Left lung (tissue), 10 donors: Measurements from ENCODE around the gene COL1A2. TPM values are rescaled to one million over a fixed set of nuclear protein-coding genes. Genes with fewer than 3 reads are reported as not detected.

Experiments used
- ATAC-seq: fragments of 200-7000 bp; cut with Tn5 transposase; one replicate; pipeline ENCODE4 v1.9.1; 2020; ENCODE audit warnings: moderate library complexity
- DNase-seq, 4 donors: peaks; one replicate each; pipeline ENCODE4 v3.0.0-alpha.2; 2013 to 2020
- H3K27ac ChIP-seq, 2 donors: fragments of 200-600 bp; sonication (generic) in 1 of 2; one replicate each; pipeline versions ENCODE4 v1.5.0 to v1.8.0; 2020 to 2021
- H3K27me3 ChIP-seq, 2 donors: fragments of 200-600 bp; sonication (generic) in 1 of 2; one replicate each; pipeline versions ENCODE4 v1.5.0 to v1.8.0; 2020 to 2021
- H3K36me3 ChIP-seq, 2 donors: fragments of 200-600 bp; sonication (generic) in 1 of 2; one replicate each; pipeline versions ENCODE4 v1.5.0 to v1.8.0; 2020 to 2021
- H3K4me1 ChIP-seq, 2 donors: fragments of 200-600 bp; one replicate each; pipeline ENCODE4 v1.8.0; 2021
- H3K4me3 ChIP-seq, 2 donors: fragments of 200-600 bp; sonication (generic) in 1 of 2; one replicate each; pipeline versions ENCODE4 v1.5.0 to v1.8.0; 2020 to 2021; ENCODE audit warnings: mild to moderate bottlenecking in 1 of 2
- H3K9me3 ChIP-seq, 2 donors: fragments of 200-600 bp; sonication (generic) in 1 of 2; one replicate each; pipeline versions ENCODE4 v1.5.0 to v1.8.0; 2020 to 2021
- CTCF ChIP-seq, 2 donors: fragments of 200-600 bp; sonication (generic) in 1 of 2; IDR thresholded peaks; one replicate each; pipeline versions ENCODE4 v1.5.0 to v1.8.0; 2021; ENCODE audit warnings: antibody characterized with exemption in 2 of 2
- intact Hi-C, 2 donors: fragments of 100-400 bp; cut with DNase I; formaldehyde crosslinking; loops; one replicate each; pipeline versions ENCODE4 v1.11.2 to v1.14.2; 2022
- polyA plus RNA-seq, 6 donors: library from polyadenylated mRNA; unstranded; fragments of 120-200 nt; gene quantifications; one replicate each; pipeline ENCODE4 v1.2.1, GENCODE V29; 2013; ENCODE audit not compliant: insufficient read length in 6 of 6
- total RNA-seq, 2 donors: library from RNA; stranded (reverse); fragmentation: NEBNext Ultra II Directional; extraction: Animal tissue kit (Norgen Biotek cat#: 25700); gene quantifications; one replicate each; pipeline ENCODE4 v1.2.1, GENCODE V29; 2021
- donor health status: DM: no; HTN: yes; CAD: no.
- donor health status: DM: no; HTN: no; CAD: no.

Gene COL1A2
- total and polyA plus RNA-seq, 8 donors: 859 to 3,050 (median 1,195) TPM

GRCh38 chr7:94432281-94432670 lies 37.6 kb downstream of the COL1A2 start:
- TF ChIP-seq CTCF (IDR thresholded peaks at IDR 0.05): no peak
- intact Hi-C loops: no loop called here
- H3K27me3 ChIP-seq: no peaks in the 10 kb centered on the region
- ATAC-seq (no peak), DNase-seq (no peak)
- H3K4me3 ChIP-seq: no peak overlapping the region
- H3K36me3 ChIP-seq: no peaks in the 10 kb centered on the region
- no peaks in the 10 kb centered on the region for H3K9me3 ChIP-seq
- no peaks in the 10 kb centered on the region for H3K4me1 ChIP-seq
- no peak overlapping the region for H3K27ac ChIP-seq

- ATAC-seq: no peak
- no peak for TF ChIP-seq CTCF (IDR thresholded peaks at IDR 0.05)
- intact Hi-C loops: no loop called here
Observed at GRCh38 chr7:94432817-94433216, 38.1 kb downstream of the COL1A2 start.

GRCh38 chr7:94433224-94433623 lies 38.5 kb downstream of the COL1A2 start:
- no peak for DNase-seq
- intact Hi-C loops: no loop called here

More at GRCh38 chr7:94432817-94433216, 38.1 kb downstream of the COL1A2 start:
- no peak overlapping the region for H3K4me3 ChIP-seq
- H3K9me3 ChIP-seq: no peaks in the 10 kb centered on the region
- no peaks in the 10 kb centered on the region for H3K4me1 ChIP-seq
- no peaks in the 10 kb centered on the region for H3K27me3 ChIP-seq
- H3K27ac ChIP-seq: no peak overlapping the region
- H3K36me3 ChIP-seq: no peaks in the 10 kb centered on the region
- DNase-seq: no peak

GRCh38 chr7:94434042-94434441 lies 39.3 kb downstream of the COL1A2 start:
- Histone ChIP-seq H3K4me3 (no peak overlapping the region), H3K27me3 (no peaks in the 10 kb centered on the region), H3K4me1 (no peaks in the 10 kb centered on the region), H3K36me3 (no peaks in the 10 kb centered on the region), H3K27ac (no peak overlapping the region), H3K9me3 (no peaks in the 10 kb centered on the region)
- DNase-seq (no peak), ATAC-seq (no peak)
- TF ChIP-seq CTCF (IDR thresholded peaks at IDR 0.05): no peak
- intact Hi-C loops: no loop called here

More at GRCh38 chr7:94433224-94433623, 38.5 kb downstream of the COL1A2 start:
- Histone ChIP-seq H3K27ac (no peak overlapping the region), H3K4me3 (no peak overlapping the region), H3K4me1 (no peaks in the 10 kb centered on the region), H3K36me3 (no peaks in the 10 kb centered on the region), H3K9me3 (no peaks in the 10 kb centered on the region), H3K27me3 (no peaks in the 10 kb centered on the region)
- ATAC-seq: no peak
- no peak for TF ChIP-seq CTCF (IDR thresholded peaks at IDR 0.05)

GRCh38 chr7:94436018-94436604 lies 41.4 kb downstream of the COL1A2 start:
- no peaks in the 10 kb centered on the region for H3K36me3 ChIP-seq
- H3K4me1 ChIP-seq: no peaks in the 10 kb centered on the region
- TF ChIP-seq CTCF (IDR thresholded peaks at IDR 0.05): peak; percentile 69 to 73
- H3K9me3 ChIP-seq: no peaks in the 10 kb centered on the region
- ATAC-seq (peak; percentile 79), DNase-seq (peak in 2 of 4 donors; percentile 59 to 79)
- H3K4me3 ChIP-seq: no peak overlapping the region
- intact Hi-C loops: loop anchor here in 1 of 2 donors (5.0 kb wide), 1 partner anchor 149 kb away; no protein-coding TSS in a partner anchor
- no peaks in the 10 kb centered on the region for H3K27me3 ChIP-seq
- no peak overlapping the region for H3K27ac ChIP-seq
